GM12892 (cell line): ENCODE data around the gene CD5L.

ENCODE experiments used
- POLR2A ChIP-seq: IDR thresholded peaks from 2 replicates; pipeline ENCODE4 v1.6.1; 2011; ENCODE audit warnings: low read depth, low read length, control low read depth
- POLR2AphosphoS5 ChIP-seq: IDR thresholded peaks from 2 replicates; pipeline ENCODE4 v1.6.1; 2011; ENCODE audit warnings: low read depth, low read length, control low read depth
- TAF1 ChIP-seq: IDR thresholded peaks from 2 replicates; pipeline ENCODE4 v1.6.1; 2011; ENCODE audit warnings: low read depth, mild to moderate bottlenecking, control low read depth, low read length, borderline replicate concordance

GRCh38 chr1:157834430-157834829 lies 7.2 kb downstream of the CD5L start:
- no peak for TF ChIP-seq POLR2A
- TF ChIP-seq TAF1, result no peak
- TF ChIP-seq POLR2AphosphoS5, result no peak
